Left colon (tissue), 2 donors: ENCODE measurements around the gene TMEM254. TPM values are rescaled to one million over a fixed set of nuclear protein-coding genes. Genes with fewer than 3 reads are reported as not detected.
"Not testable (repeated sequence)": the region's sequence is repeated elsewhere in the genome, so short reads cannot be mapped to it uniquely, and the experiment has no call there.

Source experiments
- ATAC-seq: fragments of 200-7000 bp; cut with Tn5 transposase; one replicate; pipeline ENCODE4 v1.9.1; 2020; ENCODE audit warnings: mild to moderate bottlenecking, moderate library complexity
- DNase-seq, 2 donors: peaks; one replicate each; pipeline ENCODE4 v3.0.0-alpha.2; 2020
- intact Hi-C, 2 donors: fragments of 100-400 bp; cut with DNase I in 1 of 2; cut with micrococcal nuclease in 1 of 2; formaldehyde crosslinking; loops; one replicate each; pipeline versions ENCODE4 v1.11.2 to v1.14.0; 2022; cut with DNase I, micrococcal nuclease
- total RNA-seq, 2 donors: library from RNA; stranded (reverse); fragmentation: NEBNext Ultra II Directional; extraction: Animal tissue kit (Norgen Biotek cat#: 25700); gene quantifications; one replicate each; pipeline ENCODE4 v1.2.1, GENCODE V29; 2021
- donor health status: DM: no; HTN: no; CAD: no.
- donor health status: DM: yes; HTN: yes; CAD: no.

Gene TMEM254
- total RNA-seq, 2 donors from 2014 or later: 26.6 to 31.2 TPM

DNA sequence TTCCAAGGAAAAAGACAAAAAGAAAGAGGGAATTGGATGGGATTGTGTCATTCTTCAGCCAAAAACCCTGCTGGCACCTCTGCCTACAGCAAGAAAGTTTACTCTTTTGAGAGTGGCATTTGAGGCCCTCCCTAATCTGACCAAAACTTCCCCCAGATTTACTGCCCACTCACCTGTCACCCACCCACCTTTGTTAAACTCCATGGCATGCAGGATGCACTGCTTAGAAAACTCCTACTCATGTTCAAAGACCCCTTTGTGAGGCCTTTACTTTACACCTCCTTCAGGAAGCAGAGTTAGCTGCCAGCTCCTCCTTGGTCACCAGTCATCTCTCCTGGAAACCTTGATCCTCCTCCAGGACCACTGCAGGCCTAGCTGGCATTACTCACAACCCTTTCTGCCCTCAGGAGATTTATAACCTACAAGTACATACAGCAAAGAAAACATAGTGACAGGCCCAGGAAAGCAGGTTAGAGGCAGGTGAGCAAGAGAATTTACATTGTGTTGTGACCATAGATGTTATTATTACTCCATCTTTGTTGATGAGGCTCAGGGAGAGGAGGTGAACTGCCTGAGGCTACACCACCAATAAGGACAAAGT lies 43.7 kb downstream of the TMEM254 start:
- no peak for ATAC-seq
- no peak for DNase-seq
- intact Hi-C loops: no loop called here

DNA sequence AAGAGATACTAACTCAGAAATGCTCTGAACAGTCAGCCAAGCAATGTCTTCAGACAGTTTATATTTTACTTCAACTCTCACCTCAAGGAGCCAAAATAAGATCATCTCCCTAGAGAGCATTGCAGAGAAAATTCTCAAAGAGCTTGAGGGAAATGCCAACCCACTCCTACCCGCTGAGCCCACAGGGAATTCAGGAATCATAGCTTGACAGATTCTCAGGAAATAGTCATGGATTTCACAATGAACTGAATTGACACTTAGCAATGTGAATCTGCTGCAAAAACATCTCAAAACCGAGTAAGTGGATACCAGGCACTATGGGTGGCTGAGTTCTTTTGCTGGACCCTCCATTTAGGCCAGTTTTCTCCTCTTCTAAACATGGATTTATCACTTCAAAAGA lies 44.3 kb downstream of the TMEM254 start:
- intact Hi-C loops: no loop called here
- ATAC-seq: no peak
- no peak for DNase-seq

- intact Hi-C loops: no loop called here
- ATAC-seq: no peak
- DNase-seq: no peak
Measured at GRCh38 chr10:80126876-80127275, 48.4 kb downstream of the TMEM254 start.

DNA sequence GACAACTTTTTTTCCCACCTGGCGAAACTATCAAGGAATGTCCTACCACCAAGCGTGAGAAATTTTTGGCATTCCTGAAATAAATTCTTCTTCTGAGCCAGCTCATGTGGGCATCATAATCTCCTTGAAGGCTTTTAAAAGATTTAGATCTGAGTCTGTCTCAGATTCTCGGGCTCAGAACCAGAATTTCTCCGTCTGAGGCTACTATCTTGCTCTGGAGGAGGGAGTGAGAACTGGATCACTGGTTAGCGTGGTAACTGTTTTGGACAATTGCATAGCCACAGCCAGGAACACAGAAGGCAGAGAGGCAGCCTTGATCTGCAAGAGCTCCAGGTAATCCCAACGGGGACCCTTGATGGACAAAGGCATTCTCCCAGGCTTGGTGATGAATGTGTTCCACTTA lies 53.0 kb downstream of the TMEM254 start:
- intact Hi-C loops: no loop called here
- ATAC-seq: no peak
- no peak for DNase-seq

GRCh38 chr10:80132299-80133139 lies 54.1 kb downstream of the TMEM254 start, which contains the start of gene PLAC9:
PLAC9 (plus strand) TSS chr10:80132730; CDS start chr10:80132763, 33 bp downstream.
- ATAC-seq (no peak), DNase-seq (no peak)
- intact Hi-C loops: no loop called here

GRCh38 chr10:80133206-80133605 lies 54.7 kb downstream of the TMEM254 start:
- ATAC-seq (no peak), DNase-seq (no peak)

DNA sequence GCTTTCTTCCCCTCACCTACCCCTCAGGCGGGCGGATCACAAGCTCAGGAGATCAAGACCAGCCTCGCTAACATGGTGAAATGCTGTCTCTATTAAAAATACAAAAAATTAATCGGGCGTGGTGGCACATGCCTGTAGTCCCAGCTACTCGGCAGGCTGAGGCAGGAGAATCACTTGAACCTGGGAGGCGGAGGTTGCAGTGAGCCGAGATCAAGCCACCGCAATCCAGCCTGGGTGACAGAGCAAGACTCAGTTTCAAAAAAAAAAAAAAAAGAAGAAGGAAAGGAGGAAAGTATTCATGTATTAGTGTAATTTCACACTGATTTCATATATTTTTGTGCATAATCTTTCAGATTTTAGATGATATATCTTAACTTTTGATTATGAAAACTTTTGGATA lies 55.2 kb downstream of the TMEM254 start:
- DNase-seq, intact Hi-C loops, ATAC-seq: not testable (repeated sequence)

More at GRCh38 chr10:80133206-80133605, 54.7 kb downstream of the TMEM254 start:
- intact Hi-C loops: no loop called here

DNA sequence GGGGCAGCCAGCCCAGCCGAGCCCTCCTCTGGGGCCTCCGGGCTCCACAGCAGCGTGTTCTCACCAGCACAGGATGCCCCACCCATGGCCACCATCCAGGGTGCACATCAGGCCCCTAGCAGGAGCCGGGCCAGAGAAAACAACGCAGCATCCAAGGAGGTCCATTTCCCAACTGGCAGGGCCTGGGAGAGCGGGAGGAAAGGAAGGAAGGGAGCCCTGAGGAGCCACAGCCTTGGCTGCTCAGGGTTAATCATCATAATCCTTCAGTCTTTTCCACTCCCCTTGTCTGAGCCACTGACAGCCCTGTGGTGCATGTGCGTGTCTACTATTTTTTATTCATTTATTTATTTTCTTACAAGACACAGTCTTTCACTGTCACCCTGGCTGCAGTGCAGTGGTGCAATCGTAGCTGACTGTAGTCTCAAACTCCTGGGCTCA lies 57.7 kb downstream of the TMEM254 start:
- DNase-seq: peak; percentile 44 to 59

GRCh38 chr10:80137031-80137862 lies 58.8 kb downstream of the TMEM254 start:
- ATAC-seq: no peak
- peak in 1 of 2 donors; percentile 47 for DNase-seq
- intact Hi-C loops: no loop called here

More for the DNA sequence above, 57.7 kb downstream of the TMEM254 start:
- intact Hi-C loops: no loop called here
- no peak for ATAC-seq

DNA sequence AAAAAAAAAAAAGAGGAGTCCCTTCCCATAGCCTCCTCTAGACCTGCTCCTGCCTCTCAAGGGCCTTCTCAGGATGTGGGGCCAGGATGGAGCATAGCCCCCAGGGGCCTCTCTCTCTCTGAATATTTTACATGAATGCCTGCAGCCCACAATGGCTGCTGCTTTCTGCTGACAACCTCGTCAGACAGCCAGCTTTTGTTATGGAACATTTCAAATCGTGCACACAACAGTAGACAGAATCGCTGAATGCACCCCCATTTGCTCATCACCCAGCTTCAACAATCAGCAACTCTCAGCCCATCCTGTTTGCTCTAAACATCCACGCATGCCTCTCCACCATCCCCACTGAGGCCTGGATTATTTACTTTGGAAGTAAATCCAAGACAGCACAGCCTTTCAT lies 59.5 kb downstream of the TMEM254 start:
- ATAC-seq (no peak), DNase-seq (no peak)
- intact Hi-C loops: no loop called here

DNA sequence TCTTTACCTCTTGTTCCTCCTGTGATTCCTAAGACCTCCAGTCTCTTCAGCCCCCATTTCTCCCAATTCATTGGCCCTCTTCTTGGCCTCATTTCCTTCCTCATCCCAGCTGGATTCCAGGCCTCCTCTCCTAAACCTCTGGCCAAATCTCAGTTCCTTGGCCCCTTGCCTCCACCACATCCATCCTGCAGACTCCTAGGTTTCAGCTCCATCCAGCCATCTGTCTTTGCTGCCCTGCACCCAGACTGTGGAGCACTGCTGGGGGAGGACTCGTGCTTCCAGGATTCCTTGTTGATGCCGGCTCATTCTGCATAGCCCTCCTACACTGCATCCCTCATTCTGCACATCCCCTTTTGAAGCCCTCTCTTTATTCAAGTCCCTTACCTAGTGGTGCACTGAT lies 60.8 kb downstream of the TMEM254 start:
- DNase-seq (no peak), ATAC-seq (no peak)
- intact Hi-C loops: no loop called here

DNA sequence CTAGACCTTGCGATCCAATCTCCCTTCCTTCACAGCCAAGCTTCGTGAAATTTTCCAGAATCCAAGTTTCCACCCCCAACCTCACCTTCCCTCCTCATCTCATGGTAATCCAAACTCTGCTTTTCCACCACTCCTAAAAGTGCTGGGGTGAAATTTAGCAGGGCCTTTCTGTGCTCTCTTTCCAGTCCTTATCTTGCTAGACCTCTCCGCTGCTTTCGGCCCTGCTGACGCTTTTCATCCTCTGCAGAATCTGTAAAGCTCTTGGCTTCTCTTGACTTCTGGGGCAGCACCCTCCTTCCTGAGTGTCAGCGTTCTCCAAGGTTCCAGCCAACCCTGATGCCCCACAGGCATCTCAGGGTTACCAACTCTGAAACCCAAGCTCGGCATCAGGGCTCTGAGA lies 61.8 kb downstream of the TMEM254 start:
- DNase-seq: no peak
- intact Hi-C loops: no loop called here
- ATAC-seq: no peak

- intact Hi-C loops: no loop called here
- no peak for DNase-seq
- no peak for ATAC-seq
Measured at GRCh38 chr10:80141696-80142460, 63.4 kb downstream of the TMEM254 start.

Other genes with a start within 250 kb of the TMEM254 start
- gene SFTPD, start 129.6 kb upstream of the TMEM254 start, total RNA-seq: not detected
- gene PLAC9, start 54.1 kb downstream of the TMEM254 start, total RNA-seq: 1 to 10 TPM; 4.2 to 8.2 TPM
- gene ANXA11, start 126.9 kb downstream of the TMEM254 start, total RNA-seq: 100 to 1,000 TPM; 384 to 427 TPM
- under 1 TPM in 1 of 2 donors, not detected in 1; 0.39 TPM for gene MAT1A, start 211.0 kb downstream of the TMEM254 start, total RNA-seq